HG03159 (cell line): ENCODE measurements around the gene ERFL.
"Not testable (repeated sequence)": the region's sequence is repeated elsewhere in the genome, so short reads cannot be mapped to it uniquely, and the experiment has no call there.

Experiments
- ATAC-seq: cut with Tn5 transposase; IDR thresholded peaks from one replicate; pipeline ENCODE4 v1.9.1; 2021; ENCODE audit warnings: mild to moderate bottlenecking, moderate library complexity; ENCODE audit not compliant: unreplicated experiment

The ERFL gene

GRCh38 chr19:41914424-41914834, 13.8 kb downstream of the ERFL start:
- not testable (repeated sequence) for ATAC-seq

GRCh38 chr19:41913538-41914423, 14.5 kb downstream of the ERFL start:
- ATAC-seq, result no peak

GRCh38 chr19:41912899-41913537, 15.2 kb downstream of the ERFL start:
- no peak for ATAC-seq

GRCh38 chr19:41911889-41912731, 16.1 kb downstream of the ERFL start:
- ATAC-seq, result no peak

- no peak for ATAC-seq
These were observed 17.0 kb downstream of the ERFL start for GRCh38 chr19:41910992-41911888.

- no peak for ATAC-seq
These were observed 17.8 kb downstream of the ERFL start for GRCh38 chr19:41910240-41910991.

GRCh38 chr19:41909706-41910105, 18.5 kb downstream of the ERFL start:
- ATAC-seq, result no peak

GRCh38 chr19:41908724-41909464, 19.4 kb downstream of the ERFL start:
- ATAC-seq, result no peak

- no peak for ATAC-seq
These were observed 20.1 kb downstream of the ERFL start for GRCh38 chr19:41907994-41908615.

- ATAC-seq, result no peak
These were observed 21.2 kb downstream of the ERFL start for GRCh38 chr19:41906916-41907680.

GRCh38 chr19:41906271-41906670, 22.0 kb downstream of the ERFL start:
- no peak for ATAC-seq

- ATAC-seq, result no peak
These were observed 22.8 kb downstream of the ERFL start for GRCh38 chr19:41905273-41906002.

GRCh38 chr19:41904118-41904870, 24.0 kb downstream of the ERFL start:
- ATAC-seq, result no peak

- no peak for ATAC-seq
These were observed 24.9 kb downstream of the ERFL start for GRCh38 chr19:41903193-41903953.

GRCh38 chr19:41902594-41902993, 25.7 kb downstream of the ERFL start:
- ATAC-seq, result no peak
